ENCODE measurements around the gene SNX1. TPM values are rescaled to one million over a fixed set of nuclear protein-coding genes. Genes with fewer than 3 reads are reported as not detected.
"Not testable (repeated sequence)": the region's sequence is repeated elsewhere in the genome, so short reads cannot be mapped to it uniquely, and the experiment has no call there.

The SNX1 gene
- total RNA-seq, 2 donors from 2014 or later: 116 to 125 TPM

- Histone ChIP-seq H3K36me3 (peaks cover 4% of the 10 kb centered on the region), H3K9ac (ENCODE audit: low read depth in 2 of 2, low read length in 2 of 2) (no peak overlapping the region), H3K9me3 (no peaks in the 10 kb centered on the region), H3K4me3 (no peak overlapping the region), H3K4me1 (no peaks in the 10 kb centered on the region), H3K27me3 (no peaks in the 10 kb centered on the region), H3K27ac (no peak overlapping the region)
- intact Hi-C loops (cut with DNase I): no loop called here
- no peak for TF ChIP-seq CTCF (IDR thresholded peaks at IDR 0.05)
- DNase-seq: no peak
Measured at GRCh38 chr15:64112073-64112772, 16.4 kb downstream of the SNX1 start.

GRCh38 chr15:64112904-64113303 is 17.1 kb downstream of the SNX1 start:
- H3K9me3 ChIP-seq: no peaks in the 10 kb centered on the region
- H3K27me3 ChIP-seq: no peaks in the 10 kb centered on the region
- intact Hi-C loops (cut with DNase I): no loop called here
- no peak for DNase-seq
- H3K27ac ChIP-seq: no peak overlapping the region
- no peak overlapping the region for H3K9ac ChIP-seq (ENCODE audit: low read depth in 2 of 2, low read length in 2 of 2)
- H3K4me1 ChIP-seq: no peaks in the 10 kb centered on the region
- TF ChIP-seq CTCF (IDR thresholded peaks at IDR 0.05): no peak
- peaks cover 5% of the 10 kb centered on the region for H3K36me3 ChIP-seq
- no peak overlapping the region for H3K4me3 ChIP-seq

GRCh38 chr15:64117759-64118487 is 22.1 kb downstream of the SNX1 start:
- no peak for DNase-seq
- Histone ChIP-seq H3K9me3 (no peaks in the 10 kb centered on the region), H3K4me3 (no peak overlapping the region), H3K9ac (ENCODE audit: low read depth in 2 of 2, low read length in 2 of 2) (no peak overlapping the region), H3K27ac (no peak overlapping the region), H3K36me3 (peaks cover 17% of the 10 kb centered on the region), H3K27me3 (no peaks in the 10 kb centered on the region), H3K4me1 (no peaks in the 10 kb centered on the region)
- intact Hi-C loops (cut with DNase I): no loop called here
- no peak for TF ChIP-seq CTCF (IDR thresholded peaks at IDR 0.05)

- H3K9ac ChIP-seq (ENCODE audit: low read depth in 2 of 2, low read length in 2 of 2); H3K4me1 ChIP-seq; H3K9me3 ChIP-seq; DNase-seq; intact Hi-C loops (cut with DNase I); H3K4me3 ChIP-seq; H3K27me3 ChIP-seq; H3K27ac ChIP-seq: not testable (repeated sequence)
- peaks cover 12% of the 10 kb centered on the region for H3K36me3 ChIP-seq
Measured at GRCh38 chr15:64120322-64120721, 24.5 kb downstream of the SNX1 start.

GRCh38 chr15:64121614-64122013 is 25.8 kb downstream of the SNX1 start:
- Histone ChIP-seq H3K9me3 (no peaks in the 10 kb centered on the region), H3K36me3 (peaks cover 12% of the 10 kb centered on the region), H3K27ac (no peak overlapping the region), H3K9ac (ENCODE audit: low read depth in 2 of 2, low read length in 2 of 2) (no peak overlapping the region), H3K4me3 (no peak overlapping the region), H3K4me1 (no peaks in the 10 kb centered on the region), H3K27me3 (no peaks in the 10 kb centered on the region)
- TF ChIP-seq CTCF (IDR thresholded peaks at IDR 0.05): no peak
- DNase-seq: no peak
- intact Hi-C loops (cut with DNase I): no loop called here

GRCh38 chr15:64122444-64122843 is 26.7 kb downstream of the SNX1 start:
- intact Hi-C loops (cut with DNase I): no loop called here
- H3K4me3 ChIP-seq: no peak overlapping the region
- no peaks in the 10 kb centered on the region for H3K27me3 ChIP-seq
- DNase-seq: no peak
- H3K4me1 ChIP-seq: no peaks in the 10 kb centered on the region
- peaks cover 21% of the 10 kb centered on the region for H3K36me3 ChIP-seq
- H3K27ac ChIP-seq: no peak overlapping the region
- H3K9me3 ChIP-seq: no peaks in the 10 kb centered on the region
- no peak for TF ChIP-seq CTCF (IDR thresholded peaks at IDR 0.05)
- H3K9ac ChIP-seq (ENCODE audit: low read depth in 2 of 2, low read length in 2 of 2): no peak overlapping the region

Measured in colonic mucosa (tissue), 4 donors.